C1 segment of cervical spinal cord (tissue), 14 donors: ENCODE measurements around the gene JAM2.

ENCODE experiments used
- DNase-seq, 14 donors: peaks; one replicate each; lab custom pipeline; 2025; lab: John Stamatoyannopoulos, UW

The JAM2 gene

GRCh38 chr21:25717491-25718147 is 78.6 kb downstream of the JAM2 start:
- no peak for DNase-seq

- DNase-seq, result no peak
These were observed 82.9 kb downstream of the JAM2 start for GRCh38 chr21:25721987-25722386.

- DNase-seq, result no peak
These were observed 83.6 kb downstream of the JAM2 start for GRCh38 chr21:25722631-25723030.

- no peak for DNase-seq
These were observed 93.2 kb downstream of the JAM2 start for GRCh38 chr21:25732091-25732760.

GRCh38 chr21:25733859-25734653 is 95.0 kb downstream of the JAM2 start:
- DNase-seq, result peak in 2 of 14 donors; percentile 30 to 36

GRCh38 chr21:25734654-25734903 is 95.5 kb downstream of the JAM2 start:
- no peak for DNase-seq

- DNase-seq, result peak; percentile 91 to 100 (median 97)
These were observed 96.0 kb downstream of the JAM2 start, which contains the start of the genes ATP5PF and GABPA for GRCh38 chr21:25734904-25735645. ATP5PF (minus strand) TSS chr21:25734904; CDS start chr21:25729794, 5,110 bp downstream. GABPA (plus strand) TSS chr21:25734972; CDS start chr21:25741599, 6,627 bp downstream.

GRCh38 chr21:25735646-25736597 is 96.9 kb downstream of the JAM2 start:
- DNase-seq, result peak in 3 of 14 donors; percentile 51 to 89 (median 89)

GRCh38 chr21:25737421-25737820 is 98.4 kb downstream of the JAM2 start:
- DNase-seq, result no peak

- DNase-seq, result no peak
These were observed 103.8 kb downstream of the JAM2 start for GRCh38 chr21:25742900-25743299.

- no peak for DNase-seq
These were observed 105.8 kb downstream of the JAM2 start for GRCh38 chr21:25744854-25745253.

GRCh38 chr21:25750085-25750484 is 111.0 kb downstream of the JAM2 start:
- no peak for DNase-seq

- no peak for DNase-seq
These were observed 113.4 kb downstream of the JAM2 start for GRCh38 chr21:25752416-25752815.

GRCh38 chr21:25756190-25756932 is 117.3 kb downstream of the JAM2 start:
- no peak for DNase-seq

- DNase-seq, result no peak
These were observed 118.5 kb downstream of the JAM2 start for GRCh38 chr21:25757531-25757930.

GRCh38 chr21:25759573-25759972 is 120.5 kb downstream of the JAM2 start:
- DNase-seq, result no peak

GRCh38 chr21:25760061-25760460 is 121.0 kb downstream of the JAM2 start:
- no peak for DNase-seq

- no peak for DNase-seq
These were observed 121.6 kb downstream of the JAM2 start for GRCh38 chr21:25760677-25761076.

- no peak for DNase-seq
These were observed 125.0 kb downstream of the JAM2 start for GRCh38 chr21:25764065-25764464.
